Transverse colon (tissue), 4 donors: ENCODE results near the gene RPL29. TPM values are rescaled to one million over a fixed set of nuclear protein-coding genes. Genes with fewer than 3 reads are reported as not detected.
"Not testable (repeated sequence)": the region's sequence is repeated elsewhere in the genome, so short reads cannot be mapped to it uniquely, and the experiment has no call there.

Source experiments
- DNase-seq: peaks from one replicate; pipeline ENCODE4 v3.0.0-alpha.2; 2019
- H3K27ac ChIP-seq, 4 donors: fragments of 200-600 bp; sonication (generic); 2 replicates each; pipeline ENCODE4 v1.5.1; 2016 to 2018; ENCODE audit warnings: inconsistent platforms in 4 of 4
- H3K27me3 ChIP-seq: fragments of 200-600 bp; sonication (generic); 2 replicates; pipeline ENCODE4 v1.5.1; 2017; ENCODE audit warnings: inconsistent platforms
- H3K36me3 ChIP-seq, 4 donors: fragments of 200-600 bp; sonication (generic); 2 replicates each; pipeline ENCODE4 v1.5.1; 2017 to 2019; ENCODE audit warnings: inconsistent platforms in 4 of 4
- H3K4me1 ChIP-seq, 4 donors: fragments of 200-600 bp; sonication (generic); 2 replicates each; pipeline ENCODE4 v1.5.1; 2017 to 2020; ENCODE audit warnings: inconsistent platforms in 4 of 4
- H3K4me3 ChIP-seq, 4 donors: fragments of 200-600 bp; sonication (generic); 1 replicate in 1 of 4; 2 replicates in 3 of 4; pipeline versions ENCODE4 v1.5.1 to v1.6.1; 2017 to 2019; ENCODE audit warnings: inconsistent platforms in 4 of 4
- H3K9me3 ChIP-seq, 2 donors: fragments of 200-600 bp; sonication (generic); 2 replicates each; pipeline ENCODE4 v1.5.1; 2017 to 2019; ENCODE audit warnings: inconsistent platforms in 2 of 2
- CTCF ChIP-seq, 5 experiments: fragments of 200-600 bp in 3 of 5; fragments of 450-650 bp in 2 of 5; sonication (generic) in 3 of 5; IDR thresholded peaks; 1 replicate in 2 of 5; 2 replicates in 3 of 5; pipeline ENCODE4 v1.5.1; 2016 to 2017; ENCODE audit warnings: antibody characterized with exemption in 5 of 5, inconsistent platforms in 3 of 5, mild to moderate bottlenecking in 2 of 5, moderate library complexity in 1 of 5
- EP300 ChIP-seq: sonication (generic); formaldehyde crosslinking; IDR thresholded peaks from one replicate; pipeline ENCODE4 v1.6.1; 2017; ENCODE audit warnings: antibody characterized with exemption, low read depth
- POLR2A ChIP-seq: fragments of 450-650 bp; IDR thresholded peaks from one replicate; pipeline ENCODE4 v1.6.1; 2016; ENCODE audit warnings: antibody characterized with exemption, mild to moderate bottlenecking, moderate library complexity
- POLR2AphosphoS5 ChIP-seq, 3 donors: sonication (generic); formaldehyde crosslinking; IDR thresholded peaks; one replicate each; pipeline ENCODE4 v1.6.1; 2016; ENCODE audit warnings: antibody characterized with exemption in 3 of 3
- WGBS, 2 donors: methylation state at CpG; one replicate each; pipeline ENCODE4 v1.1.5; 2018; ENCODE audit warnings: low coverage in 1 of 2; 5-methylcytosine and 5-hydroxymethylcytosine counted together
- in situ Hi-C, 4 donors: fragments of 200-750 bp; cut with MboI; loops; one replicate each; pipeline versions ENCODE4 v1.15.0 to v1.15.1; 2017; ENCODE audit warnings: low sequenced_read_pairs in 3 of 4, low pct_ligation_motif_present in 1 of 4, low pct_unique_long_range_greater_than_20kb in 1 of 4
- intact Hi-C: fragments of 100-400 bp; cut with DNase I; formaldehyde crosslinking; loops from one replicate; pipeline ENCODE4 v1.15.1; 2023; ENCODE audit warnings: low total_unique reads
- total RNA-seq, 4 donors: library from RNA; depleted of rRNA; stranded (reverse); fragments of >200 nt; gene quantifications; one replicate each; pipeline ENCODE4 v1.1.0, GENCODE V29; 2016

Gene RPL29
- 1,000 to 10,000 TPM in 1 of 4 donors, 100 to 1,000 TPM in 3; 366 to 1,281 (median 746) TPM for total RNA-seq

GRCh38 chr3:51995346-51996163, at the start of gene RPL29:
TSS of gene RPL29 (minus strand) at chr3:51995895. CDS start at chr3:51995461, 434 bp downstream.
- in situ Hi-C loops, result no loop called here

GRCh38 chr3:52044869-52045619, 49.3 kb upstream of the RPL29 start:
- DNase-seq, result no peak
- intact Hi-C loops, result no loop called here
- no peak overlapping the region for H3K27ac ChIP-seq
- peaks cover 0 to 6% (median 2%) of the 10 kb centered on the region in 4 donors for H3K36me3 ChIP-seq
- no peak overlapping the region for H3K4me3 ChIP-seq
- H3K4me1 ChIP-seq, result no peaks in the 10 kb centered on the region
- no peaks in the 10 kb centered on the region for H3K9me3 ChIP-seq
- no peaks in the 10 kb centered on the region for H3K27me3 ChIP-seq
- TF ChIP-seq POLR2AphosphoS5 (IDR thresholded peaks at IDR 0.05) (no peak), EP300 (no peak), POLR2A (no peak), CTCF (IDR thresholded peaks at IDR 0.05) (no peak)
- 86 to 100% methylated on average over 1 to 18 of the region's 18 CpGs for WGBS, 2 donors
- in situ Hi-C loops, result no loop called here

More at GRCh38 chr3:51995346-51996163, at the start of gene RPL29:
- Histone ChIP-seq H3K36me3 (peaks cover 0 to 18% (median 7%) of the 10 kb centered on the region in 4 donors), H3K9me3 (no peaks in the 10 kb centered on the region), H3K27me3 (peaks cover 4% of the 10 kb centered on the region), H3K27ac (peak within 1 kb of the TSS; percentile 83 to 94 (median 86)), H3K4me3 (peak within 1 kb of the TSS; percentile 50 to 95 (median 57)), H3K4me1 (peaks cover 8 to 24% (median 14%) of the 10 kb centered on the region in 4 donors)
- peak; percentile 95 for DNase-seq
- 0% methylated on average over 2 to 40 of the region's 40 CpGs for WGBS, 2 donors
- TF ChIP-seq CTCF (IDR thresholded peaks at IDR 0.05) (peak in 3 of 5 experiments; percentile 14 to 18 (median 17)), POLR2AphosphoS5 (IDR thresholded peaks at IDR 0.05) (peak; percentile 75 to 93 (median 82)), EP300 (no peak), POLR2A (peak; percentile 75)
- intact Hi-C loops, result no loop called here

GRCh38 chr3:52043750-52044149, 48.1 kb upstream of the RPL29 start:
- H3K4me3 ChIP-seq, result no peak overlapping the region
- no peaks in the 10 kb centered on the region for H3K9me3 ChIP-seq
- H3K4me1 ChIP-seq, result no peaks in the 10 kb centered on the region
- 78 to 83% methylated on average over 4 to 6 of the region's 6 CpGs for WGBS, 2 donors
- H3K36me3 ChIP-seq, result no peaks in the 10 kb centered on the region
- H3K27me3 ChIP-seq, result no peaks in the 10 kb centered on the region
- DNase-seq, result no peak
- intact Hi-C loops, result no loop called here
- TF ChIP-seq POLR2A, result no peak
- no peak for TF ChIP-seq CTCF (IDR thresholded peaks at IDR 0.05)
- no peak for TF ChIP-seq POLR2AphosphoS5 (IDR thresholded peaks at IDR 0.05)
- no peak for TF ChIP-seq EP300
- no peak overlapping the region for H3K27ac ChIP-seq
- in situ Hi-C loops, result no loop called here

- in situ Hi-C loops, DNase-seq, H3K27me3 ChIP-seq, H3K36me3 ChIP-seq, intact Hi-C loops, H3K4me1 ChIP-seq, H3K9me3 ChIP-seq, H3K4me3 ChIP-seq, H3K27ac ChIP-seq: not testable (repeated sequence)
- WGBS, 2 donors, result 100% methylated on average over 1 of the region's 1 CpG
Measured at GRCh38 chr3:52043039-52043438, 47.3 kb upstream of the RPL29 start.
